HTERT RPE-1 (cell line): ENCODE results near the gene FBXO15.

Experiments
- in situ Hi-C: fragments of 300-500 bp; cut with MboI; formaldehyde crosslinking; loops from 4 replicates; pipeline ENCODE4 v1.14.3; 2020; ENCODE audit warnings: low sequenced_read_pairs

The FBXO15 gene

DNA sequence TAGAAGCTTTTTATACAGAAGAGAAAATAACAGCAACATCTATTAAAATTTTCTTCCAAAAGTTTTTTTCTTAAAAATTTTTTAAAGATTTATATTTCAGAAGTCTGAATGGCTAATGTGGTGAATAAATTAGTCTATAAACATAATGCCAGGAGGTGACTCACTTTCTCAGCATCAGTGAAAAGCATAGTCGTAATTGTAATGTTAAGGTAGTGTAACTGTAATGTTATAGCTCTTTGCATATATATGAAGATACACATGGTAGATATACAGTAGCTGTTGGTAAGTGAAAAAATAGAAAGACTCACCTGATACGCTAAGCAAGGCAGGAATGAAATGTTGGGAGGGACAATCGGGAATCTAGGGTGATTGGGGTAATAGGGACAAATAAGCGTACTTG lies 6.2 kb upstream of the FBXO15 start:
- in situ Hi-C loops, result no loop called here

DNA sequence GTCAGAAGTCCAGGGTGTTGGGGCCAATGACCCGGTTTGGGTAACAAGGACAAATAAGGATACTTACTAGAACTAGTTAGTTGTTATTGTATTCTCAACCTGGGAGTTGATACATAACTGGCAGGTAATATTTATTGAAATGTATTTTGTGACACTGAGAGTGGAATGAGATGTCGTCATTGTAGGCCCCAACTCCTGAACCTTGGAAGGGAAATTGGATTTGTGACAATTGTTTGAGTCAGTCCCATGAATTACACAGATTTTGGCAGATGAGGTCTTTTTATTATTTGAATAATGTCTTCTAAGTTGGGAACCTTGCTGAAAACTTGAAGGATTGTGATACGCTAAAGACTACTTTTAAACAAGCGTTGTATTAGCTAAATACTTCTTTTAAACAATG lies 5.7 kb upstream of the FBXO15 start:
- in situ Hi-C loops, result no loop called here

DNA sequence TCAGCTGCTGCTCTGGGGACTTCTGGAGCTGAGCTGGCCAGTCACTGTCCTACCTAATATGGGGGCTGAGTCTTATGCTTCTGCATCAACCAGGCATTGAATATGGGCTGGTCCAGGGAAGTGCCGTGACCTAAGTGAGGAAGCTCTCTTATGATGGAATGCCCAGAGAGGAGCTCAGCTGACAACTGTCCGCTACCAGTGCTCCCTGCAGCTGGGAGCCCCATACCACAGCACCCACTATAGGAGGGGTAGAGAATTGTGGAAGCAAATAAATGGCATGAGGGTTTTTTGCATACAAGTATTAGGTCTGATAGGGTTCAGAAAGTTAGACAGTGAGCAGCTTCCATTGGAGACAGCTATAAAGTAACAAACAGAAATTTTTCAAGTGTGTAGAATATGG lies 5.2 kb upstream of the FBXO15 start:
- in situ Hi-C loops, result no loop called here

DNA sequence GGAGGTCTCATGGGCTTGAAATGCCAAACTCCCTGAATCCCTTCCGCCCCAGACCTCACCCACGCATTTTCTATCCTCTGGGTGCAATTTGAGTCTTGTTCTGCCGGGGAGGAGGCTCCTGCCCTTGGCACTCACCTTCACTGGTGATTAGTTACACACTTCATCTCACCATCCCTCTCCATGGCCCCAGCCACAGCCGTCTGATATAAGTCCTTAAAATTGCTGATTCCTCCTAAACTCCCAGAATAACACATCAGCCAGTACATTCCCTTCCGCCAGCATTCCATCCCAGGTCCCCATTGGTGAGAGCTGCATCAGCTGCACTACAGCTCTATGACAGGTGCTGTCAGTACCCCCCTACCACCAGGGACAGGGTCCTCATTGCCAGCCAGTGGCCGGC lies 4.6 kb upstream of the FBXO15 start:
- in situ Hi-C loops, result no loop called here

DNA sequence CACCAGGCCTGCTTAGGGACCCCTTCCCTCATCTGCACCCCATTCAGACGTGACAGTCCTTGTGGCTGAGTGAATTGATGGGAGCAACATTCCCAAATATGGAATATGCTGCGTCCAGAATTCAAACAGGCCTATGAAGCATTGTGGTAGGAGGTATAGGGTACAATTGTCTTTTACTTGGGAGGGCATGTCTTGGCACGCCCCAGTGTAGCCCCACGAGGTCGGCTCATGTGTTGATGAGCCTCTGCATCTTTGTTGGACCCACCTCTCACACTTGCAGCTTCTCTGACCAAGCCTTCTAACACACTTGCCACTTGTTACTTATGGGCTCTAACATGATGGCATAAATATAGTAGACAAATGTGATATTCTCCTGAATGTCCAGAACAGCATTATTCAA lies 2.2 kb upstream of the FBXO15 start:
- in situ Hi-C loops, result no loop called here

DNA sequence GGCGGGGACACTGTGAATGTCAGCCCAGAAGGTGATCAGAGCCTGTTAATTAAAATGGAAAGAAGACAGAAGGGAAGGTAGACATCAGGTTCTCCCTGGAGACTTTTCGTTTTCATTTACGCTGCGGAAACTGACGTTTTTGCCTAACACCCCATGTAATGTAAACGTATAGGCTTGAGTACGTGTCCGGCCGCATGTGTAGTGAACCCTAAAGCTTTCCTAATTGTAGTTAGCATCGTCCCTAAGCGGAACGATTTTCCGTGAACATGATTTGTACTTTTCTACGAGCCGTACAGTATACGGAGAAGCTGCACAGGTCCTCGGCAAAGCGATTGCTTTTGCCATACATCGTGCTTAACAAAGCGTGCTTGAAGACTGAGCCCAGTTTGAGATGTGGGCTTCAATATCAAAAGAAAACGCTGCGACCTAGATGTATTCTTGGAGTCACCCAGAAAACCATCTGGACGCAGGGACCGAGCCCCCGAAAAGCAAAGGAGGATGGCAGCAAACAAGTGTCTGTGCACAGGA lies 973 bp upstream of the FBXO15 start:
- in situ Hi-C loops, result no loop called here

DNA sequence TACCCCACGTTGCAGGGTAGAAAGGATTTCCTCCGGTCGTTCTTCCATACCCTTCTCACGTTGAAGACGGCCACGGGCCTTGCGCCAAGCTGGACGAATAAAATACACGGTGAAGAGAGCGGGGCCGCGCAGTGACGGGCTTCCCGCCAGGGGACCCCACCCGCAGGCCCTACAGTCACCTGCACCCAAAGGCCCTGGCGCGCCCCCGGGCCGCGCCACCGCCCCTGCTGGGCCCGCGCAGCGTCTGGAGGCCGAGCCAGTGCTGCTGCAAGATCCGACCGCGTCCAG lies 199 bp downstream of the FBXO15 start:
- in situ Hi-C loops, result no loop called here

DNA sequence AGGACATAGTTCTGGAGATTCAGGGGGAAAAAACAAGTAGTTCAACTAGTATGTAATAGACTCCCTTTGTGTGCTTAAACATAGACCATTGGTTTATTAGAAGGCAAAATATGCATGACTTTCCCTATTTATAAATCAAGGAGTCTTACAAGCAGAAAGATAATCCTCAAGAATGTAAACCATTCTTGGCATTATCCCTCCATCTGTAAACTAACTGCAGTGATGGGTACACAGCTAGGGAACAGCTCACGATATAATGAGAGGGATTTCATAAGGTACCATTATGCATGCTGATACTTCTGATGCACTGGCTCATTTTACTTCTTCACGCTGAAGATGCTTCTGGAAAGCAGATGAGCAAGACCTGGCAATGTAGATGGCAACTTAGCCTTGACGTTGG lies 878 bp downstream of the FBXO15 start:
- in situ Hi-C loops, result no loop called here

DNA sequence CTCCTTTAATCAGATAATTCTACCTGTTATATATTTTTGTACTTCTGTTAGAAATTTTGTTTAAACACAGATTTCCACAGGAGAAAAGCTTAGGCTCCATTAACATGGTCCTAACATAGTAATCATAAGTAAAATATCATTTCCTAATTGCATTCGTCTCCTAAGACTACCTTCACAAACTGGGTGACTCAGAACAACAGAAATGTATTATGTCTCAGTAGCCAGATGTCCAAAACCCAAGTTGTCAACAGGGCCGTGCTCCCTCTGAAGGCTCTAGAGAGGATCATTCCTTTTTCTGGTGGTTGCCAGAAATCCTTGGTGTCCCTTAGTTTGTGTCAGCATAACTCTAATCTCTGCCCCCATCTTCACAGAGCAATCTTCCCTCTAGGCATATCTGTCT lies 5.4 kb downstream of the FBXO15 start:
- in situ Hi-C loops, result no loop called here

DNA sequence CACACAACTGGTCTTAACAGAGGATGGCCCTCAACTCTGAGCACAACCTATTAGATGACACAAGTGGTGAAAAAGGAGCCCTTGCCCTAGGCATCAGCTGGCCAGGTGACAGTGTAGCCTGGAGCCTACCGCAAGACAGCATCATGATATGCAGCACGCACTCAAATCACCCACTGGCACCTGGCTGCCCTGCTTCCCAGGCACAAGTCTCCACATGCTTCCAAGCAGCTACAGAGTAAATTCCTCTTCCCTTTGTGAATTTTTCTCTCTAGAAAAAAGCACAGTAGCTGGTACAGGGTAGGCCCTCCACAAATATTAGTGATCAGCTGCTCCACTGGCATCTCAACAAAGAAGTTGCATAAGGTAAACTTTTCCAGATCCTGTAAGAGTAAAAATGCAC lies 6.0 kb downstream of the FBXO15 start:
- in situ Hi-C loops, result no loop called here

DNA sequence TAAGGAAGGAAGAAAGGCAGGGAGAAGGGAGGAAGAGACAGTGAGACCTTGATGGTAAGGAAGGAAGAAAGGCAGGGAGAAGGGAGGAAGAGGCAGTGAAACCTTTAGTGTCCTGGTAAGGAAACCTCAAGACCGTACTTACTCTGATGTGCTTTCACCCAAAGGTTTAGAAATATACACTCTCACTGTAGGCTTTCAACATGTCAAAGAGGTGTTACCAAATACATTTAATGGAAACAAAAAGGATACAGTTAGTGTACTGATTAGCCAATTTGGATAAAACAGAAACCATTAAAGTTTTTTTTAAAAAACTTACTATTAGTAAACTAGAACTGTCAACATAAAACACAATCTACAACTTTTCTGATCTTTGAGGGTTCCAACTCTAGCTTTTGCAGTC lies 7.1 kb downstream of the FBXO15 start:
- in situ Hi-C loops, result no loop called here

DNA sequence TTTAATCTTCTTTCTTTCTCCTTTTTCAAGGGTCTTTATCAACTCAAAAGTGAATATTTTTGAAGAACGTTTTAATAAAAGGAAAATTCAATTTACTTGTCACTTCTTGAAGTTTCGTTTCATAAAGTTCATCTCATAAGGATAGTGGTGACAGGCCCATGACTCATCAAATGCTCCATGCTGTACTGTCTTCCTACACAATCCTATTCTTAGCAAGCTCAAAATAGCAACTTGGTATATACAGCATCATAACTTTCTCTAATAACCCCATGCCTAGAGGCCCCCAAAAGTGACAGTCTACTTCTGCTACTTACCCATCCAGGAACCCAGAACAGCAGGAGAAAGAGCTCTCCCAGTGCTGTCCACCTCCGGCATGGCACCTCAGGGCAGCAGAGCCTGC lies 7.7 kb downstream of the FBXO15 start:
- in situ Hi-C loops, result no loop called here

DNA sequence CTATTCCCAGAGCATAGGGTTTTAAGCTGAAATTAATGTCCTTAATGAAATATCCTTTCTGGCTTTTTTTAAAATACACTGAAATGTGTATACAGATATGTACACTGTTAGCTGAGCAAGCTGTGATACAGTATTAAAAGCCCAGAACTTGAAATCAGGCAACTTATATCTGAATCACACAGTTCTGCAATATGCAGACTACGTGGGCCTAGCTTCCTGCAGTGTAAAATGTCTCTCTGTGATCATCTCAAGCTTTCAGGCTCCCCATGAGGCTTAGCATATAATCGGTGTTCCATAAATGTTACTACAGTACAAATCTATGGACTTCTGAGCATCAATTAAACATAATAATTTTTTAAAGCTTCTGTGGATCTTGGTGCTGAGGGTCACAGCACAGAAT lies 8.2 kb downstream of the FBXO15 start:
- in situ Hi-C loops, result no loop called here

DNA sequence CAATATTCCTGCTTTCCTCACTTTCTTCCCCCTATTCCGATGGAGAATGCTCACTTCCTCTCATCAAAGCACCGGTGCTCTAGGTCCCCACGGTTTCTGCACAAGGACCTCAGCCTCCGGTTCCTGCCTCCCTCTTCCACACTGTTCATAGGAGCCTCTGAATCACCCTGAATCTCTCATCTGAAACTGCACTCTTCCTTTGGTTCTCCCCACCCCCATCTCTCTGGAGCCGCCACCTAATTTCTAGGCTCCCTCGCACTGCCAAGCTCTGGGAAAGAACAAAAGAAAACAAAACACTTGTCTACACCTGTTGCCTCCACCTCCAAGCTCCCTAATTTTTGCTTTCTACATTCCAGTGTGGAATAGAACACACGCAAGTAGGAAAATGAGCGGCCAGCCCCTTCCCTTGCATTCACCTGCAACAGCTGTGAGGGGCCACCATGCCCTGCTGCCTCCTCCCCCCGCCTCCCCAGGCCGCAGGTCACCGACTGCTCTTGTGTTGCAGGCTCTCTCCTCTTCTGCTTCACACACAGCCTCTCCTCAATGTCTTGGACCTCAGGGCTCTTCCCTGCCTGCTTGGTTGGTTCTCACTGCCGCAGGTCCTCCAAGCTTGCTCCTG lies 9.6 kb downstream of the FBXO15 start:
- in situ Hi-C loops, result no loop called here

DNA sequence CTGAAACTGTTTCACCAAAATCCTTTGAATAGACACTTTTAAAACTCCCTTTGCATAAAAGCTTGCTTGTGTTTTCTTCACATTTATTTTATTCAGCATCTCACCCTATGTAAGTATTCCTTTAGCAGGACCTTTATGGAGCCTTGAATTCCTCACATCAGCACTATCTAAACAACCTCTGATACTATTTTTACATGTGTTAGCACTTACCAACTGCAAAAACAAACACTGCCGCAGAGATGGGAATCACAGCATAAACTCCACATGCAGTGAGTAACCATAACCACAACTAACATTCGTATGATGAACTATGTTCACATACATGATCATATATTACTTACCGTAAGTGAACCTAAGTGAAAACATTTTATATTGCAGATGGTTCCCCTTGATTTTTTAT lies 15.4 kb downstream of the FBXO15 start:
- in situ Hi-C loops, result no loop called here

DNA sequence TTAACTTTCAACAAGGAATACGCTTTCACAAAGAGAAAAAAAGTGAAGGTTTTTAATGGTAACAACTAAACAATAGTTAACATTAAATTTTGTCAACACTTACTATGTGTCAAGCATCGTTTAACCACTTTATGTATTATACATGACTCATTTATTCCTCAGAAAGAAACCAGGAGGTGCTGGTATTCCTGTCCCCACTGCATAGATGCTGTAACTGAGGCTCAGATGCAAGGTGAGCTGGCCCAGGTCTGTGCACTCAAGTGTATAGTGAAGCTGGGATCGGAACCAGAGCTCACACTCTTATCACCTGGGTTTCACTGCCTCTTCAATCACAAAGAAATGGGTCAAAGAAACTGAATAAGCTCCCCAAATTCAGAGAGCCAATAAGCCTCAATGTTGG lies 16.5 kb downstream of the FBXO15 start:
- in situ Hi-C loops, result no loop called here

DNA sequence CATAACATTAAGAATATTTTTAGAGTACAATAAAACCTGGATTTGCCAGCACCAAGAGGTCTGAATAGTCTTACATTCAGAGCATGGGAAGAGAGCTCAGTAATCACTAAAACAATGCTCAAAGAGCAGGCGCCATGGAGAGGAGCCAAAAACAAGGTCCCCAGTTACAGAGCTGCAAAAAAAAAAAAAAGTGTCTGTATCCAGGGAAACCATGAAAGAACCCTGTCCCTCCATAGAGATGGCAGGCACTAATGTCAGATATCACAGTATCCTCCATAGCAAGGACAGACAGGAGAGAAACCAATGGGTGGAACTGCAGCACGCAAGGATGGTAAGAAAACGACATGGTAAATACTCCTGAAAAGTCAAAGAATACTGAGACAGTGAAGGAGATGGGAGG lies 19.5 kb downstream of the FBXO15 start:
- in situ Hi-C loops, result no loop called here

DNA sequence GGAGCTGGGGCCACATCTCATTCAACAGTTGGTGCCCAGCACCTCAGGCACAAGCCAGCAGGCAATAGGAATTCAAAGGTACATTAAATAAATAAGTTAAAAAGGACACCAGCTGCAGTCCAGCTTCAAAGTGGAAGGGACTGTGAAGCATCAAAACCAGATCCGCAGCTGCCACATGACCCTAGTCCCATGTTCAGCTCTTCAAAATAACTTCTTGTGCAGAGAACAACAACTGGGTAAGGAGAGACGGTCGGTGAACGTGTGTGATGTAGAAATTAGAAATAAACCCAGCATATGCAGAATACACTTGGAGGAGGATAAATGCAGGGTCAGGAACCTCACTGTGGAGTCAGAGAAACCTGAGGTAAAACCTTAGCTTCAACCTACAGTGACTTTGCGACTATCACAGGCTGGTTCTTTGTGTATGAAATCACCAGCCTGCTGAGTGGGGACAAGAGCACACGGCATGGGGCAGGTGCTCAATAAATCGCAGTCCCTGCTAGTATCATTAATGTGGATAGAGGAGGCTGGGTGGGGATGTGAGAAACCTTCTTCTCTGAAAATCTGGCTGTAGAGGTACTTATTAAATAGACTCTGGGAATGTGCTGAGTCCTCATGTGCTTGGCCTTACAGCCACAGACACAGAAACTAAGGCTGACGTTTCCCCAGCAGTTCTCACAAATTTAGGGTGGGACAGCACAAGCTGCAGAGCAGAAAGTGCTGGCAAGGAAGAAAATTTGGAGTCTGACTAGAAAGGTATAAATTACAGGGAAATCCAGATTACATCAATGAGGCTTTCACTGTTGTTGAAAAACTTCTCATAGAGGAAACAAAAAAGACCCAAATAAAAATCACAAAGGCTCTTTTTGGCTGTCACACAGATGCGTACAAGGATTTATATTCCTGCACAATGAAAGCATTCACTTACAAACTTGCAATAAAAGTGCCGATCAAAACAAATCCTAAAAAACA lies 20.7 kb downstream of the FBXO15 start:
- in situ Hi-C loops, result no loop called here

DNA sequence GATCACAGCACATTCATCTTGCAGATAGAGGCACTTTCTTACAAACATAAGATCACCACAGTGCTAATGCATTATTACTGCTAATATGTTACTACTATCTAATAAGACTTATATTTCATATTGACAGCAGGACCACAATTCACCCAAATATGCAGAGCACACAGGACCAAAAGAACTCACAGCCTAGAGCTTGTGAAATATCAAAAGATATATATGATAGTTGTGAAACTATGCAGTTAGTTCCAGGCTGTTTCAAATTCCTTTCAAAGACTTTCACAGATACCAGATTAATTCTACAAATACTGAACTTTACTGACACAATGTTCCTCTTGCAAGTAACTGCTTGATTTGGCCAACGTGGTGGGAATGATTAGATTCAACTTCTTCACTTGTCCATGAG lies 23.0 kb downstream of the FBXO15 start:
- in situ Hi-C loops, result no loop called here

DNA sequence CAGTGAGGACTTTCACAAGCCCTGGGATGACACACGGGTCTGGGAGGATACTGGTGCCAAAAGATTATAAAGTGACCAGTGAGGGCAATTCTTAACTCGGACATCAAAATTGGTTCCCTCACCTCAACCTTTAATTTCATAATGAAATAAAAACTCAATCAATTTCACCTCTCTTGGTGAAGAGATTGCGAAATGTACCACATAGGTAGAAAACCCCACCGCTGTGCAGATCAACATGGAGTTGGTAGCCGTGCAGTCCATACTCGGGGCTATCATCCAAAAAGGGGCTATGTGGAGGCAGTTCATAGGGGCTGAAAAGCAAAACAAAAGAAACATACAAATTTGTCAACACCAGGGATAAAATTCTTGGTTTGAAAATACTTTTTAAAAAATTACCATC lies 24.4 kb downstream of the FBXO15 start:
- in situ Hi-C loops, result no loop called here

DNA sequence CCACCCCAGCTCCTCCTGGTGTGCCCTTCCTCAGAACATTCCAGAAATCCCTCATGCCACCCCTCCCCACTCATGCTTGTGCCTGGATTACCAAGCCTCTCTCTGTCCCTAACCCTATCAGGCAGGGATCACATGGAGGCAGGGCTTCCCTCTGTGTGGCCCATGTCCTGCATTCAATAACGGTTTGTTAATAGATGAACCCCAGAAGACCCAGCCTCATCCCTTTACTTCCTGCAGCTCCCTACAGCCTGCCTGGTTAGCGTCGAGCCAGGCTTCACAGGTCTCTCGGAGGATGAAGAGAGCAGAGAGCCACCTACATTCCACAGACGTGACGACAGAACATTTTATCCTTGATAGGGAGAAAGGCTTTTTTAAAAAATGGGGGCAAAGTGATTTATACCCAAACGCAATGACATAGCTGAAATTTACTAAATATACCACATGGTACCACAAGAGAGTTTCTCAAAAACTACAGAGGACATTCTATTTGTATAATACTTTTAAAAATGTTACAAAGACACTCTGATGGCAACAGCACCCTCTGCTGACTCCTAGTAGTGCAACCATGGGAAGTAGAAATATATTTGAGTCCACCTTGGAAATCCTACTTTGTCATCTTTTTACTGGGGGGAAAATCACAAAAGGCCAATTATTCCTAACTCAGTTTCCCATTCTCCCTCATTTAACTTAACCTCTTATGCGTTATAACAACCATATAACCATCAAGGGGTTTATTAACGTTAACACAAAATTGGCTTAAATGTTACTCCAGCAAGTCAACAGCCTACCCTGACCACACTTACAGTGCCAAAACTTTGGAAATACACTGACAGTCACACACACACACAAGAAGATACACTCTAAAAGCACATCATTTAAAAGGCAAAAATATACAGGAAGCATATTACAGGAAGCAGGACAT lies 30.7 kb downstream of the FBXO15 start:
- in situ Hi-C loops, result no loop called here
